IMR-90 (cell line): Measurements from ENCODE around the gene ARHGEF40.

Experiments used
- BHLHE40 ChIP-seq: fragments of 150-350 bp; IDR thresholded peaks from 2 replicates; pipeline ENCODE4 v1.6.1; 2016; ENCODE audit warnings: mild to moderate bottlenecking, low read depth, low read length
- CEBPB ChIP-seq: IDR thresholded peaks from 2 replicates; pipeline ENCODE4 v1.6.1; 2012; ENCODE audit warnings: low read depth, low read length, improper control_type of control experiment
- FOS ChIP-seq: fragments of 150-350 bp; IDR thresholded peaks from 2 replicates; pipeline ENCODE4 v1.6.1; 2016; ENCODE audit warnings: low read depth, low read length
- MAFK ChIP-seq: IDR thresholded peaks from 2 replicates; pipeline ENCODE4 v1.6.1; 2012; ENCODE audit warnings: low read depth, low read length, improper control_type of control experiment
- MXI1 ChIP-seq: IDR thresholded peaks from 2 replicates; pipeline ENCODE4 v1.6.1; 2012; ENCODE audit warnings: low read depth, mild to moderate bottlenecking, low read length, moderate library complexity, borderline replicate concordance
- POLR2A ChIP-seq: IDR thresholded peaks from 2 replicates; pipeline ENCODE4 v1.6.1; 2012; ENCODE audit warnings: mild to moderate bottlenecking, low read depth, low read length
- RAD21 ChIP-seq: IDR thresholded peaks from 2 replicates; pipeline ENCODE4 v1.6.1; 2012; ENCODE audit warnings: low read length, improper control_type of control experiment
- RFX5 ChIP-seq: IDR thresholded peaks from 2 replicates; pipeline ENCODE4 v1.8.0; 2012; ENCODE audit warnings: low read depth, mild to moderate bottlenecking, low read length, moderate library complexity
- SMC3 ChIP-seq: fragments of 150-350 bp; IDR thresholded peaks from 2 replicates; pipeline ENCODE4 v1.6.1; 2016; ENCODE audit warnings: low read depth, mild to moderate bottlenecking, antibody characterized with exemption, low read length, moderate library complexity
- TF ChIP-seq, protein P1 (sequence below): conservative IDR thresholded peaks from 2 replicates; pipeline ENCODE4 v1.5.1; 2012; ENCODE audit warnings: mild to moderate bottlenecking, low read depth, low read length, improper control_type of control experiment

DNA sequence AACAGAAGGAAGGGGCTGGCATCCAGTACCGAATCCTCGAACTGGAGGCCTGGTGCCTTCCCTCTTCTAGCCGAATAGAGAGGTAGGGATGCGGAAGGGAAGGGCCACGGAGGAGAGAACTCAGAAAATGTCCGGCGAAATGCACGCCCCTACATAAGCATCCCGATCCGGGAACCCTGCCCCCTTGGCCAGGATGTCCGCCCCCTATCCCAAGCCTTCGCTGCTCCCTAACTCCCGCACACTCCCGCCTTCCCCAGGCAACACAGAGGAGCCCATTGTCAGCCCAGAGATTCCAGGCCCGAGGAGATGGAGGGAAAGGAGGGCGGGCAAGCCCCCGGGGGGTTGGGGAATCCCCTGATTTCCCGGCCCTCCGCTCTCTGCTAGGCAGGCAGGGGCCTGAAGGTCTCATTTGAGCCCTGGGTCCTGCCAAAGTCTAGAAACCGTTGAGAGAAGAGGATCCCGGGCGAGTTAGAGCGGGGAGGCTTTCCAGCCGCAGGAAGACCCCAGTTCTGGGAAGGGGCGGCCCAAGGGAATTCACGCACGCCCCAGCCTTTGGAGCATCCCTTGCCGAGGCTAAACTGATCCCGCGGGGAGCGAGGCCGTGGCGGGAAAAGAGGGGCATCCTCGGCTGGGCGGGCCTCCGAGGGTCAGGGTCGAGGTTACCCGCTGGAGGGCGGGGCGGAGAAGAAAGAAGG is 569 bp upstream of the ARHGEF40 start:
- no peak for TF ChIP-seq FOS
- TF ChIP-seq MAFK = no peak
- no peak for TF ChIP-seq POLR2A
- TF ChIP-seq, protein P1, sequence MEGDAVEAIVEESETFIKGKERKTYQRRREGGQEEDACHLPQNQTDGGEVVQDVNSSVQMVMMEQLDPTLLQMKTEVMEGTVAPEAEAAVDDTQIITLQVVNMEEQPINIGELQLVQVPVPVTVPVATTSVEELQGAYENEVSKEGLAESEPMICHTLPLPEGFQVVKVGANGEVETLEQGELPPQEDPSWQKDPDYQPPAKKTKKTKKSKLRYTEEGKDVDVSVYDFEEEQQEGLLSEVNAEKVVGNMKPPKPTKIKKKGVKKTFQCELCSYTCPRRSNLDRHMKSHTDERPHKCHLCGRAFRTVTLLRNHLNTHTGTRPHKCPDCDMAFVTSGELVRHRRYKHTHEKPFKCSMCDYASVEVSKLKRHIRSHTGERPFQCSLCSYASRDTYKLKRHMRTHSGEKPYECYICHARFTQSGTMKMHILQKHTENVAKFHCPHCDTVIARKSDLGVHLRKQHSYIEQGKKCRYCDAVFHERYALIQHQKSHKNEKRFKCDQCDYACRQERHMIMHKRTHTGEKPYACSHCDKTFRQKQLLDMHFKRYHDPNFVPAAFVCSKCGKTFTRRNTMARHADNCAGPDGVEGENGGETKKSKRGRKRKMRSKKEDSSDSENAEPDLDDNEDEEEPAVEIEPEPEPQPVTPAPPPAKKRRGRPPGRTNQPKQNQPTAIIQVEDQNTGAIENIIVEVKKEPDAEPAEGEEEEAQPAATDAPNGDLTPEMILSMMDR = no peak
- TF ChIP-seq RAD21 = no peak
- TF ChIP-seq BHLHE40 = no peak
- TF ChIP-seq RFX5 = no peak
- TF ChIP-seq CEBPB = no peak
- no peak for TF ChIP-seq SMC3
- TF ChIP-seq MXI1 = no peak
